GM19395 (cell line): ENCODE measurements around the gene MAEL.
"Not testable (repeated sequence)": the region's sequence is repeated elsewhere in the genome, so short reads cannot be mapped to it uniquely, and the experiment has no call there.

Experiments used
- ATAC-seq: cut with Tn5 transposase; IDR thresholded peaks from one replicate; pipeline ENCODE4 v1.9.1; 2021; ENCODE audit warnings: mild to moderate bottlenecking, moderate library complexity; ENCODE audit not compliant: unreplicated experiment

The MAEL gene

GRCh38 chr1:166977951-166978350, 11.1 kb upstream of the MAEL start:
- no peak for ATAC-seq

- ATAC-seq = peak; percentile 43
These were observed 10.3 kb upstream of the MAEL start for GRCh38 chr1:166978821-166979220.

GRCh38 chr1:166980383-166980782, 8.7 kb upstream of the MAEL start:
- ATAC-seq = no peak

GRCh38 chr1:166980818-166981217, 8.3 kb upstream of the MAEL start:
- no peak for ATAC-seq

- no peak for ATAC-seq
These were observed 7.5 kb upstream of the MAEL start for GRCh38 chr1:166981589-166981988.

GRCh38 chr1:166999075-166999474, 10.0 kb downstream of the MAEL start:
- ATAC-seq = peak; percentile 68

- peak; percentile 95 for ATAC-seq
These were observed 10.5 kb downstream of the MAEL start for GRCh38 chr1:166999500-167000055.

GRCh38 chr1:167000546-167000945, 11.5 kb downstream of the MAEL start:
- no peak for ATAC-seq

GRCh38 chr1:167002354-167002753, 13.3 kb downstream of the MAEL start:
- ATAC-seq = no peak

- no peak for ATAC-seq
These were observed 14.6 kb downstream of the MAEL start for GRCh38 chr1:167003711-167004110.

- no peak for ATAC-seq
These were observed 22.6 kb downstream of the MAEL start for GRCh38 chr1:167011560-167012191.

GRCh38 chr1:167012570-167012969, 23.5 kb downstream of the MAEL start:
- no peak for ATAC-seq

- ATAC-seq = no peak
These were observed 24.2 kb downstream of the MAEL start for GRCh38 chr1:167013108-167013929.

GRCh38 chr1:167016100-167016750, 27.1 kb downstream of the MAEL start:
- no peak for ATAC-seq

- ATAC-seq = peak; percentile 84
These were observed 33.3 kb downstream of the MAEL start for GRCh38 chr1:167022384-167022783.

GRCh38 chr1:167029553-167029952, 40.5 kb downstream of the MAEL start:
- ATAC-seq = not testable (repeated sequence)

GRCh38 chr1:167033646-167034045, 44.6 kb downstream of the MAEL start:
- ATAC-seq = no peak

GRCh38 chr1:167043752-167044488, 54.8 kb downstream of the MAEL start:
- peak; percentile 100 for ATAC-seq

- ATAC-seq = no peak
These were observed 62.8 kb downstream of the MAEL start for GRCh38 chr1:167051907-167052306.

- no peak for ATAC-seq
These were observed 63.3 kb downstream of the MAEL start for GRCh38 chr1:167052389-167052788.

- ATAC-seq = no peak
These were observed 65.5 kb downstream of the MAEL start for GRCh38 chr1:167054531-167054930.
